Hepatocyte (in vitro differentiated cells): ENCODE results near the gene ZBED1.

Source experiments
- EZH2 ChIP-seq: fragments of 200-600 bp; sonication (generic); IDR thresholded peaks from 2 replicates; pipeline ENCODE4 v1.6.1; 2016; ENCODE audit warnings: antibody characterized with exemption, mild to moderate bottlenecking, borderline replicate concordance
- EZH2phosphoT487 ChIP-seq: fragments of 200-600 bp; sonication (generic); IDR thresholded peaks from one replicate; pipeline ENCODE4 v1.6.1; 2018; ENCODE audit warnings: antibody characterized with exemption, mild to moderate bottlenecking, low read depth, moderate library complexity; ENCODE audit not compliant: unreplicated experiment, severe bottlenecking
- TF ChIP-seq, protein P1 (sequence below): fragments of 200-600 bp; sonication (generic); IDR thresholded peaks from 2 replicates; pipeline ENCODE4 v1.5.1; 2016; ENCODE audit warnings: antibody characterized with exemption, mild to moderate bottlenecking; ENCODE audit not compliant: poor library complexity

DNA sequence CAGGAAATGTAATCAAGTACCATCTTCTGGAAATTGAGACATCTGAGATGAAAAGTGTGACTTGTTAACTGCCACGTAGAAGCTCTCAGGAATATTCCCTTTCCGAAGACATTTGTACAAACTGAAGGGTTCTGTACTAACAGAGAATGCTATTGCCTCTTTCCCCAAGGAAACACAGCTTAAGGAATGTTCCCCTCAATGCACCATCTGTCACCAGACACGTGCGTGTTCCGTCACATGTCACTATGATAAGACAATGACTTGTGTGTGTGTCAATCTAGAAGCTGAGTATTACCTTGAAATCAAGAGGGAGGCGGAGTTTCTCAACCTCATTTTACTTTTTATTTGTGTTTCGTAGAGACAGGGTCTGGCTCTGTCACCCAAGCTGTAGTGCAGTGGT, 58.1 kb downstream of the ZBED1 start:
- TF ChIP-seq, protein P1, sequence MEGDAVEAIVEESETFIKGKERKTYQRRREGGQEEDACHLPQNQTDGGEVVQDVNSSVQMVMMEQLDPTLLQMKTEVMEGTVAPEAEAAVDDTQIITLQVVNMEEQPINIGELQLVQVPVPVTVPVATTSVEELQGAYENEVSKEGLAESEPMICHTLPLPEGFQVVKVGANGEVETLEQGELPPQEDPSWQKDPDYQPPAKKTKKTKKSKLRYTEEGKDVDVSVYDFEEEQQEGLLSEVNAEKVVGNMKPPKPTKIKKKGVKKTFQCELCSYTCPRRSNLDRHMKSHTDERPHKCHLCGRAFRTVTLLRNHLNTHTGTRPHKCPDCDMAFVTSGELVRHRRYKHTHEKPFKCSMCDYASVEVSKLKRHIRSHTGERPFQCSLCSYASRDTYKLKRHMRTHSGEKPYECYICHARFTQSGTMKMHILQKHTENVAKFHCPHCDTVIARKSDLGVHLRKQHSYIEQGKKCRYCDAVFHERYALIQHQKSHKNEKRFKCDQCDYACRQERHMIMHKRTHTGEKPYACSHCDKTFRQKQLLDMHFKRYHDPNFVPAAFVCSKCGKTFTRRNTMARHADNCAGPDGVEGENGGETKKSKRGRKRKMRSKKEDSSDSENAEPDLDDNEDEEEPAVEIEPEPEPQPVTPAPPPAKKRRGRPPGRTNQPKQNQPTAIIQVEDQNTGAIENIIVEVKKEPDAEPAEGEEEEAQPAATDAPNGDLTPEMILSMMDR, result no peak
- TF ChIP-seq EZH2phosphoT487 (no peak), EZH2 (no peak)
